ENCODE data around the gene LIN37. TPM values are rescaled to one million over a fixed set of nuclear protein-coding genes. Genes with fewer than 3 reads are reported as not detected.
A peak's percentile ranks its signal among the peaks of the same experiment; 100 is the strongest.

The LIN37 gene
- total RNA-seq, 1 donor, result 13.8 TPM

- no peak within 1 kb of the TSS for H3K4me3 ChIP-seq (ENCODE audit: low read depth, low read length)
- TF ChIP-seq, protein P1, sequence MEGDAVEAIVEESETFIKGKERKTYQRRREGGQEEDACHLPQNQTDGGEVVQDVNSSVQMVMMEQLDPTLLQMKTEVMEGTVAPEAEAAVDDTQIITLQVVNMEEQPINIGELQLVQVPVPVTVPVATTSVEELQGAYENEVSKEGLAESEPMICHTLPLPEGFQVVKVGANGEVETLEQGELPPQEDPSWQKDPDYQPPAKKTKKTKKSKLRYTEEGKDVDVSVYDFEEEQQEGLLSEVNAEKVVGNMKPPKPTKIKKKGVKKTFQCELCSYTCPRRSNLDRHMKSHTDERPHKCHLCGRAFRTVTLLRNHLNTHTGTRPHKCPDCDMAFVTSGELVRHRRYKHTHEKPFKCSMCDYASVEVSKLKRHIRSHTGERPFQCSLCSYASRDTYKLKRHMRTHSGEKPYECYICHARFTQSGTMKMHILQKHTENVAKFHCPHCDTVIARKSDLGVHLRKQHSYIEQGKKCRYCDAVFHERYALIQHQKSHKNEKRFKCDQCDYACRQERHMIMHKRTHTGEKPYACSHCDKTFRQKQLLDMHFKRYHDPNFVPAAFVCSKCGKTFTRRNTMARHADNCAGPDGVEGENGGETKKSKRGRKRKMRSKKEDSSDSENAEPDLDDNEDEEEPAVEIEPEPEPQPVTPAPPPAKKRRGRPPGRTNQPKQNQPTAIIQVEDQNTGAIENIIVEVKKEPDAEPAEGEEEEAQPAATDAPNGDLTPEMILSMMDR (IDR thresholded peaks at IDR 0.05; ENCODE audit: insufficient read depth, low read depth, low read length), result no peak
- DNase-seq (ENCODE audit: low read depth), result no peak
Measured at GRCh38 chr19:35742121-35742724, 6.2 kb upstream of the LIN37 start, which contains the start of gene IGFLR1. Gene IGFLR1, minus strand, starts transcription at chr19:35742452. Its CDS starts 1,272 bp downstream, at chr19:35741180.

GRCh38 chr19:35743640-35744429, 4.5 kb upstream of the LIN37 start:
- DNase-seq (ENCODE audit: low read depth), result no peak
- no peak overlapping the region for H3K4me3 ChIP-seq (ENCODE audit: low read depth, low read length)
- TF ChIP-seq, protein P1 (IDR thresholded peaks at IDR 0.05; ENCODE audit: insufficient read depth, low read depth, low read length), result no peak

DNA sequence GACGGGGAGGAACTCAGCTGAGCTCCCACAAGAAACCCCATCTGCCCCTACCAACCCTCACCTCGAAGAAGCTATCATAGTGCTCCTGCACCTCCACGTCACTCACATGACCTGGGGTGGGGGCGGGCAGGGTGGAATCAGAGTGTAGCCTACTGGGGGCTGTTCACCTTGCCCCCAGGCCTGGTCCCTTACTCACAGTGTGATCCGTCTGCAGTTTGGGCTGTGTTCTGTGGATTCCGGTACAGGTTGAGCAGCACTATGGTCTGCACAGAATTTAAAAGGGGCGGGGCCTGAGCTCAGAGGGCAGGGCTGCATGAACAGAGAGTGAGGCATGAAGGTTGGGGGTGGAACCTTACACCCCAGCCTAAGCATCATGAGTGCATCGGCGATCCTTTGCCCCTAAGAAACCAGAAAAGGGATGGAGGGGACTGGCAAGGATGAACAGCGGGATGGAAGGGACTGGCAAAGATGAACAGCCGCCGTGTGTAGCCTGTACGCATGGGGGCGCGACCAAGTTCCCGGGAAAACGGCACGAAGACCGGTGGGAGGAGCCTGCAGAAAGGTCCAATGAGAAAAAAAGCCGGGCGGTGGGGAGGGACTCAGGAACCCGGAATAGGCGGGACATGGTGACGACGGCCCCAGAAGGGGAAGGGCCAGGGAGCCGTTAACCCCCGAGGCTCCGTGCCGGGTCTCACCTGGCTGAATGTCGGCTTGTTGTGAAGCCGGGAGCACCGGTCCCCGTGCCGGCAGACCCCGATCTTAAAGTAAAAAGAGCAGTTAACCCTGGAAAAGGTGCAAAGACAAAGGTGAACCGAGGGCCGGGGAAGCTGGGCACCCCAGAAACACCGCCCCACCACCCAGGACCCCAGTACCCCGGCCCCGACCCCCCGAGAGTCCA, 3.7 kb upstream of the LIN37 start:
- peak; percentile 97 for DNase-seq (ENCODE audit: low read depth)
- peak overlapping the region; percentile 90 for H3K4me3 ChIP-seq (ENCODE audit: low read depth, low read length)
- TF ChIP-seq, protein P1 (IDR thresholded peaks at IDR 0.05; ENCODE audit: insufficient read depth, low read depth, low read length), result peak; percentile 49

- H3K4me3 ChIP-seq (ENCODE audit: low read depth, low read length), result peak within 1 kb of the TSS; percentile 90
- DNase-seq (ENCODE audit: low read depth), result peak; percentile 100
- TF ChIP-seq, protein P1 (IDR thresholded peaks at IDR 0.05; ENCODE audit: insufficient read depth, low read depth, low read length), result no peak
Measured at GRCh38 chr19:35745328-35746086, 2.9 kb upstream of the LIN37 start, which contains the start of the genes PSENEN and U2AF1L4. Gene PSENEN, plus strand, starts transcription at chr19:35745651. Its CDS starts 280 bp downstream, at chr19:35745931. Gene U2AF1L4, minus strand, starts transcription at chr19:35745418. Its CDS starts 27 bp downstream, at chr19:35745391.

DNA sequence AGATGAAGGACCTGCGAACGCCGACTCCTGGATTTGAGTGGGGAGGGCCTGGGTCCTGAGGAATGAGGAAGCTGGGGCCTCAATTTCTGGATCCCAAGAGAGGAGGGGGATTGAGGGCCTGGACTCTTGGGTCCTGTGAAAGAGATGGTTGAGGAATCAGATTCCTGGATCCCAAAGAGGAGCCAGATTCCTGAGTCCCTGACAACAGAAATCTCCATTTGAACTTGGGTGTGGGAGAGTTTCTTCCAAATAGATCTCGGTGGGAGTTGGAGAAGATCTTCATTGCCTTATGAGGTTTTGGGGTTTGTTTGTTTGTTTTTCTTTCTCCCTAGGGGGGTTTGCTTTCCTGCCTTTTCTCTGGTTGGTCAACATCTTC, 2.3 kb upstream of the LIN37 start:
- TF ChIP-seq, protein P1 (IDR thresholded peaks at IDR 0.05; ENCODE audit: insufficient read depth, low read depth, low read length), result no peak
- no peak for DNase-seq (ENCODE audit: low read depth)
- H3K4me3 ChIP-seq (ENCODE audit: low read depth, low read length), result peak overlapping the region; percentile 90

- peak overlapping the region; percentile 90 for H3K4me3 ChIP-seq (ENCODE audit: low read depth, low read length)
- TF ChIP-seq, protein P1 (IDR thresholded peaks at IDR 0.05; ENCODE audit: insufficient read depth, low read depth, low read length), result no peak
- no peak for DNase-seq (ENCODE audit: low read depth)
Measured at GRCh38 chr19:35746531-35746930, 1.8 kb upstream of the LIN37 start.
